GM12878 (cell line): ENCODE data around the gene FEN1. TPM values are rescaled to one million over a fixed set of nuclear protein-coding genes. Genes with fewer than 3 reads are reported as not detected.

Experiments
- BHLHE40 ChIP-seq, 2 experiments: fragments of 450-650 bp in 1 of 2; IDR thresholded peaks; 2 replicates each; pipeline ENCODE4 v1.6.1; 2011 to 2017; ENCODE audit warnings: low read depth in 2 of 2, borderline replicate concordance in 1 of 2, improper control_type of control experiment in 1 of 2, low read length in 1 of 2, mild to moderate bottlenecking in 1 of 2
- CBX5 ChIP-seq: sonication (generic); IDR thresholded peaks from 2 replicates; pipeline ENCODE4 v1.6.1; 2016; ENCODE audit warnings: low read depth, moderate library complexity, mild to moderate bottlenecking, inconsistent platforms
- CHD2 ChIP-seq: IDR thresholded peaks from 2 replicates; pipeline ENCODE4 v1.6.1; 2011; ENCODE audit warnings: low read depth, low read length, improper control_type of control experiment, borderline replicate concordance
- EZH2 ChIP-seq: IDR thresholded peaks from 2 replicates; pipeline ENCODE4 v1.6.1; 2012; ENCODE audit warnings: low read depth, mild to moderate bottlenecking, control low read depth, inconsistent platforms, low read length, borderline replicate concordance; ENCODE audit not compliant: control insufficient read depth
- FOS ChIP-seq: IDR thresholded peaks from 3 replicates; pipeline ENCODE4 v1.6.1; 2011; ENCODE audit warnings: borderline replicate concordance; ENCODE audit not compliant: insufficient read length; ENCODE audit errors: extremely low read depth
- GATAD2B ChIP-seq: fragments of 450-650 bp; conservative IDR thresholded peaks from 2 replicates; pipeline ENCODE4 v1.6.1; 2017; ENCODE audit warnings: low read depth, mild to moderate bottlenecking, moderate library complexity
- NR2C1 ChIP-seq: fragments of 450-650 bp; IDR thresholded peaks from 2 replicates; pipeline ENCODE4 v1.6.1; 2017; ENCODE audit warnings: antibody characterized with exemption, mild to moderate bottlenecking, moderate library complexity
- POLR2AphosphoS2 ChIP-seq: IDR thresholded peaks from 2 replicates; pipeline ENCODE4 v1.6.1; 2011; ENCODE audit warnings: low read depth, mild to moderate bottlenecking, low read length, improper control_type of control experiment, moderate library complexity
- POLR2AphosphoS5 ChIP-seq: IDR thresholded peaks from 2 replicates; pipeline ENCODE4 v1.6.1; 2011; ENCODE audit warnings: mild to moderate bottlenecking, low read length, inconsistent platforms
- SMAD5 ChIP-seq: IDR thresholded peaks from 2 replicates; pipeline ENCODE4 v1.6.1; 2016; ENCODE audit warnings: antibody characterized with exemption, low read depth
- SRF ChIP-seq, 2 experiments: IDR thresholded peaks; 2 replicates each; pipeline ENCODE4 v1.6.1; 2011; ENCODE audit warnings: low read depth in 2 of 2, low read length in 2 of 2, mild to moderate bottlenecking in 1 of 2, moderate library complexity in 1 of 2
- YBX1 ChIP-seq: fragments of 450-650 bp; IDR thresholded peaks from 2 replicates; pipeline ENCODE4 v1.6.1; 2016; ENCODE audit warnings: antibody characterized with exemption
- YY1 ChIP-seq: IDR thresholded peaks from 2 replicates; pipeline ENCODE4 v1.6.1; 2011; ENCODE audit warnings: low read depth, mild to moderate bottlenecking, low read length
- ZNF384 ChIP-seq: IDR thresholded peaks from 2 replicates; pipeline ENCODE4 v1.6.1; 2012; ENCODE audit warnings: low read depth, mild to moderate bottlenecking, low read length, improper control_type of control experiment, borderline replicate concordance
- ZSCAN29 ChIP-seq: fragments of 450-650 bp; IDR thresholded peaks from 2 replicates; pipeline ENCODE4 v1.6.1; 2017; ENCODE audit warnings: mild to moderate bottlenecking, moderate library complexity
- polyA plus RNA-seq, 11 experiments: library from polyadenylated mRNA; depleted of rRNA in 4 of 11; unstranded in 6 of 11; stranded (reverse) in 5 of 11; fragments of >200 nt; fragmentation: Nextera tagmentation in 4 of 11; fragmentation: Illumina TruSeq in 1 of 11; extraction: Ambion mirVana in 4 of 11; extraction: Trizol in 1 of 11; gene quantifications; 1 replicate in 1 of 11; 2 replicates in 10 of 11; pipeline versions ENCODE4 v1.2.1 to v1.2.3, GENCODE V29; 2011 to 2016; ENCODE audit warnings: inconsistent platforms in 2 of 11, missing spikeins in 2 of 11, low read depth in 1 of 11
- total RNA-seq, 4 experiments: library from RNA; depleted of rRNA in 3 of 4; stranded (reverse); fragments of >200 nt in 3 of 4; fragmentation: Illumina TruSeq in 1 of 4; extraction: Trizol in 1 of 4; gene quantifications; 2 replicates each; pipeline versions ENCODE4 v1.2.1 to v1.2.3, GENCODE V29; 2013 to 2021
- TF ChIP-seq, protein P1 (sequence below): fragments of 450-650 bp; IDR thresholded peaks from 2 replicates; pipeline ENCODE4 v1.6.1; 2014; ENCODE audit warnings: mild to moderate bottlenecking
- TF ChIP-seq, protein P2 (sequence below): fragments of 450-650 bp; formaldehyde crosslinking; IDR thresholded peaks from 2 replicates; pipeline ENCODE4 v1.4.0; 2020; ENCODE audit warnings: mild to moderate bottlenecking, moderate library complexity
- TF ChIP-seq, protein P3 (sequence below): IDR thresholded peaks from 2 replicates; pipeline ENCODE4 v1.6.1; 2012; ENCODE audit warnings: low read length, inconsistent platforms
- TF ChIP-seq, protein P4 (sequence below): IDR thresholded peaks from 2 replicates; pipeline ENCODE4 v1.6.1; 2012; ENCODE audit warnings: low read depth, low read length, improper control_type of control experiment
- TF ChIP-seq, protein P5 (sequence below): fragments of 450-650 bp; IDR thresholded peaks from 2 replicates; pipeline ENCODE4 v1.6.1; 2018; ENCODE audit warnings: mild to moderate bottlenecking, low read depth, moderate library complexity; ENCODE audit not compliant: partially characterized antibody

FEN1 gene
- total and polyA plus RNA-seq, 10 of the 15 experiments (the other 5 are each of a cell fraction or from before 2014, with no cell fraction given) = 54.8 to 282 (median 125) TPM

GRCh38 chr11:61826930-61827570, 34.3 kb downstream of the FEN1 start (continued):
- no peak for TF ChIP-seq NR2C1
- TF ChIP-seq POLR2AphosphoS2 = peak; percentile 42; the same call in 1 of the 2 replicates
- TF ChIP-seq FOS = no peak
- TF ChIP-seq SRF (IDR thresholded peaks at IDR 0.05; ENCODE audit: low read depth in 2 of 2, low read length in 2 of 2) = no peak
- TF ChIP-seq POLR2AphosphoS5 = no peak
- TF ChIP-seq, protein P1, sequence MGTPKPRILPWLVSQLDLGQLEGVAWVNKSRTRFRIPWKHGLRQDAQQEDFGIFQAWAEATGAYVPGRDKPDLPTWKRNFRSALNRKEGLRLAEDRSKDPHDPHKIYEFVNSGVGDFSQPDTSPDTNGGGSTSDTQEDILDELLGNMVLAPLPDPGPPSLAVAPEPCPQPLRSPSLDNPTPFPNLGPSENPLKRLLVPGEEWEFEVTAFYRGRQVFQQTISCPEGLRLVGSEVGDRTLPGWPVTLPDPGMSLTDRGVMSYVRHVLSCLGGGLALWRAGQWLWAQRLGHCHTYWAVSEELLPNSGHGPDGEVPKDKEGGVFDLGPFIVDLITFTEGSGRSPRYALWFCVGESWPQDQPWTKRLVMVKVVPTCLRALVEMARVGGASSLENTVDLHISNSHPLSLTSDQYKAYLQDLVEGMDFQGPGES = no peak
- no peak for TF ChIP-seq BHLHE40 (IDR thresholded peaks at IDR 0.05; ENCODE audit: borderline replicate concordance in 1 of 2, low read depth in 2 of 2, low read length in 1 of 2)
- TF ChIP-seq ZSCAN29 = 0 out of 2 replicates have a peak, but pooled peaks have one; percentile 30
- TF ChIP-seq, protein P2, sequence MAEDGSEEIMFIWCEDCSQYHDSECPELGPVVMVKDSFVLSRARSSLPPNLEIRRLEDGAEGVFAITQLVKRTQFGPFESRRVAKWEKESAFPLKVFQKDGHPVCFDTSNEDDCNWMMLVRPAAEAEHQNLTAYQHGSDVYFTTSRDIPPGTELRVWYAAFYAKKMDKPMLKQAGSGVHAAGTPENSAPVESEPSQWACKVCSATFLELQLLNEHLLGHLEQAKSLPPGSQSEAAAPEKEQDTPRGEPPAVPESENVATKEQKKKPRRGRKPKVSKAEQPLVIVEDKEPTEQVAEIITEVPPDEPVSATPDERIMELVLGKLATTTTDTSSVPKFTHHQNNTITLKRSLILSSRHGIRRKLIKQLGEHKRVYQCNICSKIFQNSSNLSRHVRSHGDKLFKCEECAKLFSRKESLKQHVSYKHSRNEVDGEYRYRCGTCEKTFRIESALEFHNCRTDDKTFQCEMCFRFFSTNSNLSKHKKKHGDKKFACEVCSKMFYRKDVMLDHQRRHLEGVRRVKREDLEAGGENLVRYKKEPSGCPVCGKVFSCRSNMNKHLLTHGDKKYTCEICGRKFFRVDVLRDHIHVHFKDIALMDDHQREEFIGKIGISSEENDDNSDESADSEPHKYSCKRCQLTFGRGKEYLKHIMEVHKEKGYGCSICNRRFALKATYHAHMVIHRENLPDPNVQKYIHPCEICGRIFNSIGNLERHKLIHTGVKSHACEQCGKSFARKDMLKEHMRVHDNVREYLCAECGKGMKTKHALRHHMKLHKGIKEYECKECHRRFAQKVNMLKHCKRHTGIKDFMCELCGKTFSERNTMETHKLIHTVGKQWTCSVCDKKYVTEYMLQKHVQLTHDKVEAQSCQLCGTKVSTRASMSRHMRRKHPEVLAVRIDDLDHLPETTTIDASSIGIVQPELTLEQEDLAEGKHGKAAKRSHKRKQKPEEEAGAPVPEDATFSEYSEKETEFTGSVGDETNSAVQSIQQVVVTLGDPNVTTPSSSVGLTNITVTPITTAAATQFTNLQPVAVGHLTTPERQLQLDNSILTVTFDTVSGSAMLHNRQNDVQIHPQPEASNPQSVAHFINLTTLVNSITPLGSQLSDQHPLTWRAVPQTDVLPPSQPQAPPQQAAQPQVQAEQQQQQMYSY (CRISPR knock-in tag) = 0 out of 2 replicates have a peak, but pooled peaks have one; percentile 24
- 0 out of 2 replicates have a peak, but pooled peaks have one; percentile 23 for TF ChIP-seq CHD2
- no peak for TF ChIP-seq YBX1
- peak; percentile 84 for TF ChIP-seq YY1
- TF ChIP-seq, protein P3, sequence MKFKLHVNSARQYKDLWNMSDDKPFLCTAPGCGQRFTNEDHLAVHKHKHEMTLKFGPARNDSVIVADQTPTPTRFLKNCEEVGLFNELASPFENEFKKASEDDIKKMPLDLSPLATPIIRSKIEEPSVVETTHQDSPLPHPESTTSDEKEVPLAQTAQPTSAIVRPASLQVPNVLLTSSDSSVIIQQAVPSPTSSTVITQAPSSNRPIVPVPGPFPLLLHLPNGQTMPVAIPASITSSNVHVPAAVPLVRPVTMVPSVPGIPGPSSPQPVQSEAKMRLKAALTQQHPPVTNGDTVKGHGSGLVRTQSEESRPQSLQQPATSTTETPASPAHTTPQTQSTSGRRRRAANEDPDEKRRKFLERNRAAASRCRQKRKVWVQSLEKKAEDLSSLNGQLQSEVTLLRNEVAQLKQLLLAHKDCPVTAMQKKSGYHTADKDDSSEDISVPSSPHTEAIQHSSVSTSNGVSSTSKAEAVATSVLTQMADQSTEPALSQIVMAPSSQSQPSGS = no peak
- TF ChIP-seq EZH2 = no peak
- no peak for TF ChIP-seq ZNF384
- TF ChIP-seq GATAD2B = no peak
- TF ChIP-seq, protein P4, sequence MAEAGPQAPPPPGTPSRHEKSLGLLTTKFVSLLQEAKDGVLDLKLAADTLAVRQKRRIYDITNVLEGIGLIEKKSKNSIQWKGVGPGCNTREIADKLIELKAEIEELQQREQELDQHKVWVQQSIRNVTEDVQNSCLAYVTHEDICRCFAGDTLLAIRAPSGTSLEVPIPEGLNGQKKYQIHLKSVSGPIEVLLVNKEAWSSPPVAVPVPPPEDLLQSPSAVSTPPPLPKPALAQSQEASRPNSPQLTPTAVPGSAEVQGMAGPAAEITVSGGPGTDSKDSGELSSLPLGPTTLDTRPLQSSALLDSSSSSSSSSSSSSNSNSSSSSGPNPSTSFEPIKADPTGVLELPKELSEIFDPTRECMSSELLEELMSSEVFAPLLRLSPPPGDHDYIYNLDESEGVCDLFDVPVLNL = no peak
- TF ChIP-seq, protein P5, sequence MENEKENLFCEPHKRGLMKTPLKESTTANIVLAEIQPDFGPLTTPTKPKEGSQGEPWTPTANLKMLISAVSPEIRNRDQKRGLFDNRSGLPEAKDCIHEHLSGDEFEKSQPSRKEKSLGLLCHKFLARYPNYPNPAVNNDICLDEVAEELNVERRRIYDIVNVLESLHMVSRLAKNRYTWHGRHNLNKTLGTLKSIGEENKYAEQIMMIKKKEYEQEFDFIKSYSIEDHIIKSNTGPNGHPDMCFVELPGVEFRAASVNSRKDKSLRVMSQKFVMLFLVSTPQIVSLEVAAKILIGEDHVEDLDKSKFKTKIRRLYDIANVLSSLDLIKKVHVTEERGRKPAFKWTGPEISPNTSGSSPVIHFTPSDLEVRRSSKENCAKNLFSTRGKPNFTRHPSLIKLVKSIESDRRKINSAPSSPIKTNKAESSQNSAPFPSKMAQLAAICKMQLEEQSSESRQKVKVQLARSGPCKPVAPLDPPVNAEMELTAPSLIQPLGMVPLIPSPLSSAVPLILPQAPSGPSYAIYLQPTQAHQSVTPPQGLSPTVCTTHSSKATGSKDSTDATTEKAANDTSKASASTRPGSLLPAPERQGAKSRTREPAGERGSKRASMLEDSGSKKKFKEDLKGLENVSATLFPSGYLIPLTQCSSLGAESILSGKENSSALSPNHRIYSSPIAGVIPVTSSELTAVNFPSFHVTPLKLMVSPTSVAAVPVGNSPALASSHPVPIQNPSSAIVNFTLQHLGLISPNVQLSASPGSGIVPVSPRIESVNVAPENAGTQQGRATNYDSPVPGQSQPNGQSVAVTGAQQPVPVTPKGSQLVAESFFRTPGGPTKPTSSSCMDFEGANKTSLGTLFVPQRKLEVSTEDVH = no peak
- no peak for TF ChIP-seq CBX5
- TF ChIP-seq SMAD5 = 0 out of 2 replicates have a peak, but pooled peaks have one; percentile 17
